Brain microvascular endothelial cell (primary cell): ENCODE results near the gene DPYD.

Experiments
- DNase-seq: peaks from one replicate; pipeline ENCODE4 v3.0.0-alpha.2; 2020
- H3K27ac ChIP-seq: fragments of 250-450 bp; sonication (Bioruptor Pico); 2 replicates; pipeline ENCODE4 v1.5.1; 2020; ENCODE audit warnings: mild to moderate bottlenecking, moderate library complexity
- H3K27me3 ChIP-seq: fragments of 250-450 bp; sonication (Bioruptor Pico); replicated peaks from 2 replicates; pipeline ENCODE4 v1.5.1; 2020; ENCODE audit warnings: mild to moderate bottlenecking
- H3K36me3 ChIP-seq: fragments of 250-450 bp; sonication (Bioruptor Pico); replicated peaks from 2 replicates; pipeline ENCODE4 v1.5.1; 2020; ENCODE audit warnings: mild to moderate bottlenecking
- H3K4me3 ChIP-seq: 2 replicates; pipeline ENCODE4 v1.5.1; 2011; ENCODE audit warnings: low read depth, mild to moderate bottlenecking, control low read depth, low read length, moderate library complexity
- in situ Hi-C: cut with HindIII; loops from 2 replicates; pipeline ENCODE4 v1.10.0; 2017; ENCODE audit warnings: low sequenced_read_pairs, low pct_ligation_motif_present
- TF ChIP-seq, protein P1 (sequence below): IDR thresholded peaks from 2 replicates; pipeline ENCODE4 v1.5.1; 2011; ENCODE audit warnings: low read depth, mild to moderate bottlenecking, moderate library complexity, low read length, control low read depth, inconsistent platforms; ENCODE audit errors: missing control alignments

DPYD gene

DNA sequence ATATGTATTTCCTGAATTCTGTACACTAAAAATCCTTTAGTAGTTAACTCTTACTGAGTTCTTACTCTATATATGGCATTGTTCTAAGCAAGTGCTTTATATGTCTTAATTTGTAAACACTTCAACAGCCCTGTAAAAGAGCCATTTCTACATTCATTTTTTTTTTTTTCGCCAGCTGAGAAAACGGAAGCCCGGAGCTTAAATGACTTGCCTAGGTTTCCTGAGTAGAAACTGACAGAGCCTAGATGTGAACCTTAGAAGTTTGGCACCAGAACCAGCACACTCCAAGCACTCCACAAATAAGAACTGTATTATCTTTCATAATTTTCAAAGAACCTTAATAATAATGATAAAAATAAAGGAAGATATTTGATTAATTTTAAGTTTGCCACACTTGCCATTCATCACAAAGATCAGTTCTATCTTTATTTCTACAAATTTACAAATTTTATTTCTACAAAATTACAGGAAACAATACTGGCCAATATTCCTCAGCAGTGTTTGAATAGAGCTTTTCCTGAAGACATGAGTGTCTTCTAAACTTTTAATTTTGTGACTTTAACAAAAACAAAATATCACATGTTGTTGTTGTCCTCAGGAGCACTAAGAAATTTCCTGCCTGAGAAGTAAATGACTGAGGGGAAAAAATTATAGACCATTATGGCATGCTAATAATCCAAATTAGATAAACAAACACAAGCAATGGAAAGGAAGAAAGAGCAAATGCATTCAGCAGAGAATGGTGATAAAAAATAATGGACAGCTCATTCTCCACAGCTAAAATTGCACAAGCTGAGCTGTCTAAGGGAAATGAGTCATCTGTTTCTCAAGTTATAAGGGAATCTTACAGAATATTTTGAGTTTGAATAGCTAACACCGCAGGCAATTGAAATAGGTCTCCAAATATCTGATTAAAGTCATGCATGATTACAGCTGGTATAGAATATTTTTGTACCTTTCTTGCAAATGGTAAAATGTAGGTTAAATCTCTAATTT lies 71.2 kb downstream of the DPYD start:
- peak; percentile 62 for DNase-seq
- Histone ChIP-seq H3K27ac (peak overlapping the region; percentile 30), H3K4me3 (no peak overlapping the region), H3K27me3 (no peaks in the 10 kb centered on the region), H3K36me3 (no peaks in the 10 kb centered on the region)
- TF ChIP-seq, protein P1, sequence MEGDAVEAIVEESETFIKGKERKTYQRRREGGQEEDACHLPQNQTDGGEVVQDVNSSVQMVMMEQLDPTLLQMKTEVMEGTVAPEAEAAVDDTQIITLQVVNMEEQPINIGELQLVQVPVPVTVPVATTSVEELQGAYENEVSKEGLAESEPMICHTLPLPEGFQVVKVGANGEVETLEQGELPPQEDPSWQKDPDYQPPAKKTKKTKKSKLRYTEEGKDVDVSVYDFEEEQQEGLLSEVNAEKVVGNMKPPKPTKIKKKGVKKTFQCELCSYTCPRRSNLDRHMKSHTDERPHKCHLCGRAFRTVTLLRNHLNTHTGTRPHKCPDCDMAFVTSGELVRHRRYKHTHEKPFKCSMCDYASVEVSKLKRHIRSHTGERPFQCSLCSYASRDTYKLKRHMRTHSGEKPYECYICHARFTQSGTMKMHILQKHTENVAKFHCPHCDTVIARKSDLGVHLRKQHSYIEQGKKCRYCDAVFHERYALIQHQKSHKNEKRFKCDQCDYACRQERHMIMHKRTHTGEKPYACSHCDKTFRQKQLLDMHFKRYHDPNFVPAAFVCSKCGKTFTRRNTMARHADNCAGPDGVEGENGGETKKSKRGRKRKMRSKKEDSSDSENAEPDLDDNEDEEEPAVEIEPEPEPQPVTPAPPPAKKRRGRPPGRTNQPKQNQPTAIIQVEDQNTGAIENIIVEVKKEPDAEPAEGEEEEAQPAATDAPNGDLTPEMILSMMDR = no peak
- in situ Hi-C loops = no loop called here

DNA sequence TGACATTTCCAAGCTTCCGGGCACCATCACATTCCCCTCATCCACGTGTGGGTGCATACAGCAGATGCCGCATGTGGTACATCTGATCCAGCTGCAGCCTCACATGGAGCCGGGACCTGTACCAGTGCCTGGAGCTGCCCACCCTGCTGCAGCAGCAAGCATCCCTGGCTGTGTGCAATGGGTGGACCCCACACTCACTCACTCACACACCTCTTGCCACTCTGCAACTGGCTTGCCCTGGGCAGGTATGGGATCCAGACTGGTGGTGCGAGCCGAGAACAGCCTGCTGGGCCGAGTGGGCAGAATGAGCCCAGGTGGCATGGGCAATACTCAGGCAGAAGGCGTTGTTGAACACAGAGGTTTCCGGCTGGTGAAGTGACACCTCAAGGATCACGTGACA lies 75.0 kb downstream of the DPYD start:
- DNase-seq = no peak
- in situ Hi-C loops = no loop called here

DNA sequence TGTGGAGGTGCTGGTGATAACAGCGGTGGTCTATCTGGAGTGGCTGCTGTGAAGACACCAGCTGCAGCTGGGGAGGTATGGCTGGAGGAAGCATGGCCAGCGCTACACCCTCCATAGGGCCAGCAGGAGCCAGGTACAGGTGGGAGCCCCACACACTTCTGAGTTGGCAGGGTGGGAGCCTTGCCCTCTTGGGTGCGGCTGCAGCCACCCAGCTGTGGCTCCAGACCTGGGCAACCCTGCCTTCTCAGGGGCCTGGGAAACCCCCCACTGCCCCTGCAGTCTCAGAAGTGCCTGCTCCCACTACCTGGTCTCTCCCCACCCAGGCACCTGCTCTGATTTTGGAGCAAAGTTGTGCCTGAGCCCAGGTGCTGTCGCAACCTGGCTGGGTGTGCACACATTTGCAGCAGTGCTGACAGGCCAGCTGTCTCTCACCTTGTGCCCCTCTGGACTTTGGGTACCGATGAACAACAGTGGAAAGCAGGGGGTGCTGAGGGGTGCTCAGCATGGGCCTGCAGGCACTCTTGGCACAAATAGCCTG lies 76.2 kb downstream of the DPYD start:
- Histone ChIP-seq H3K27me3 (no peaks in the 10 kb centered on the region), H3K27ac (no peak overlapping the region), H3K36me3 (no peaks in the 10 kb centered on the region), H3K4me3 (no peak overlapping the region)
- no peak for DNase-seq
- in situ Hi-C loops = no loop called here
- TF ChIP-seq, protein P1 = no peak

More for the DNA sequence above, 75.0 kb downstream of the DPYD start:
- TF ChIP-seq, protein P1 = no peak
- H3K27me3 ChIP-seq = no peaks in the 10 kb centered on the region
- no peak overlapping the region for H3K4me3 ChIP-seq
- no peaks in the 10 kb centered on the region for H3K36me3 ChIP-seq
- no peak overlapping the region for H3K27ac ChIP-seq

DNA sequence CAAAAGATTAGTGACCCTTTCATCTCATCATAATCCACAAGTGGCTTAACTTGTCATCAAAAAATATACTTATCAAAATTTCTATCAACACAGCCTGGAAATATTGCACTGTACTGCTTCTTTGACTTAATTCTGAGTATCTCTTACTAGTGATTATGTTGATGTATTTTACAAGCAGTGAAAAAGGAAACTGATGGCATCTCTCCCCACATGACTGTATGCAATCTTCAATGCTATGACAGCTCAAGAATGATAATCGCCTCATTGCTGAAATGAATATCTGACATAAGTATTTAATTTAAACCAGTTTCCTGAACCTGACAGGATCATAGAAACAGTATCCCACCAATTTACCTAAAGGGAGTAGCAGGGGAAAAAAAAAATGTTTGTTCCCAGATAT lies 79.5 kb downstream of the DPYD start:
- Histone ChIP-seq H3K4me3 (no peak overlapping the region), H3K27me3 (no peaks in the 10 kb centered on the region), H3K27ac (no peak overlapping the region), H3K36me3 (no peaks in the 10 kb centered on the region)
- in situ Hi-C loops = no loop called here
- TF ChIP-seq, protein P1 = no peak
- no peak for DNase-seq

DNA sequence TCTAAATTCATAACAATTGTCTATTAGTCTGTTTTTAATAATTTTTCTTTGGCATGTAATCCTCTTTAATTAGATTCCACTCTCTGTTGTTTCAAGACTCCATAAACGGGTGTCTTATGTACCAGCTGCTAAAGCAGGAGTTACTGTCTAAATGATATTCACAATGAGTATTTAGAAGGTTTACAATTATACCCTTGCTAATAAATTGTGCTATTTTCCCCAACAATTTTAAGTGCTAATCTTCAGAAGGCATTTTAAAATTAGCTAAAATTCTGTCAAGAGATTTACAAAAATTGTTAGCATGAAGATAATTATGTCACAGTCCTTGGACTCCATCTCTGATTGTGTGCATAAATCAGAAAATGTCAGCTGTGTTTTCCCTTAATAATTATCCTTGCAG lies 83.7 kb downstream of the DPYD start:
- in situ Hi-C loops = no loop called here
- Histone ChIP-seq H3K27me3 (no peaks in the 10 kb centered on the region), H3K36me3 (no peaks in the 10 kb centered on the region), H3K4me3 (no peak overlapping the region), H3K27ac (no peak overlapping the region)
- TF ChIP-seq, protein P1 = no peak
- DNase-seq = no peak
